Heart left ventricle (tissue), 16 donors: ENCODE data around the gene ZNF319. TPM values are rescaled to one million over a fixed set of nuclear protein-coding genes. Genes with fewer than 3 reads are reported as not detected.
A peak's percentile ranks its signal among the peaks of the same experiment; 100 is the strongest.

Experiments
- ATAC-seq, 4 donors: fragments of 200-7000 bp; cut with Tn5 transposase; one replicate each; pipeline ENCODE4 v1.9.1; 2020 to 2022; ENCODE audit warnings: moderate library complexity in 4 of 4, mild to moderate bottlenecking in 3 of 4, moderate number of reproducible peaks in 1 of 4
- DNase-seq, 5 donors: peaks; one replicate each; pipeline ENCODE4 v3.0.0-alpha.2; 2020
- H3K27ac ChIP-seq, 12 donors: fragments of 200-600 bp; sonication (generic) in 4 of 12; one replicate each; pipeline versions ENCODE4 v1.5.0 to v1.8.0; 2016 to 2022; ENCODE audit warnings: mild to moderate bottlenecking in 2 of 12
- H3K27me3 ChIP-seq, 9 donors: fragments of 200-600 bp; sonication (generic) in 2 of 9; one replicate each; pipeline versions ENCODE4 v1.5.1 to v1.8.0; 2016 to 2022; ENCODE audit warnings: mild to moderate bottlenecking in 3 of 9
- H3K36me3 ChIP-seq, 9 donors: fragments of 200-600 bp; sonication (generic) in 2 of 9; one replicate each; pipeline versions ENCODE4 v1.5.0 to v1.8.0; 2018 to 2022; ENCODE audit warnings: mild to moderate bottlenecking in 2 of 9
- H3K4me1 ChIP-seq, 12 donors: fragments of 200-600 bp; sonication (generic) in 4 of 12; one replicate each; pipeline versions ENCODE4 v1.5.0 to v1.8.0; 2016 to 2022; ENCODE audit warnings: mild to moderate bottlenecking in 3 of 12
- H3K4me3 ChIP-seq, 12 donors: fragments of 200-600 bp; sonication (generic) in 4 of 12; one replicate each; pipeline versions ENCODE4 v1.5.0 to v1.8.0; 2017 to 2022; ENCODE audit warnings: mild to moderate bottlenecking in 9 of 12, moderate library complexity in 4 of 12
- H3K9me3 ChIP-seq, 12 donors: fragments of 200-600 bp; sonication (generic) in 4 of 12; one replicate each; pipeline versions ENCODE4 v1.5.0 to v1.8.0; 2016 to 2022; ENCODE audit warnings: mild to moderate bottlenecking in 1 of 12
- CTCF ChIP-seq, 12 donors: fragments of 200-600 bp; sonication (generic) in 4 of 12; IDR thresholded peaks; one replicate each; pipeline versions ENCODE4 v1.5.0 to v1.8.0; 2018 to 2022; ENCODE audit warnings: antibody characterized with exemption in 12 of 12, mild to moderate bottlenecking in 5 of 12
- POLR2A ChIP-seq, 2 donors: fragments of 450-650 bp; IDR thresholded peaks; one replicate each; pipeline ENCODE4 v1.6.1; 2017; ENCODE audit warnings: antibody characterized with exemption in 2 of 2, mild to moderate bottlenecking in 2 of 2, moderate library complexity in 2 of 2
- WGBS, 4 donors: extraction: QIAGEN DNeasy Blood & Tissue Kit in 2 of 4; methylation state at CpG; one replicate each; pipeline versions ENCODE4 v1.1.5 to v1.1.7; 2013 to 2018; 5-methylcytosine and 5-hydroxymethylcytosine counted together
- intact Hi-C, 10 donors: fragments of 100-400 bp; cut with DNase I; formaldehyde crosslinking; loops; one replicate each; pipeline versions ENCODE4 v1.11.1 to v1.14.2; 2022
- long read RNA-seq, 3 donors: library from polyadenylated mRNA; unstranded; transcript quantifications; one replicate each; pipeline ENCODE4 v2.0.0, GENCODE V29; 2020 to 2021
- polyA plus RNA-seq, 2 donors: library from polyadenylated mRNA; stranded (reverse); fragments of 200-250 nt; gene quantifications; one replicate each; pipeline ENCODE4 v1.2.3, GENCODE V29; 2013
- total RNA-seq, 9 donors: library from RNA; depleted of rRNA in 2 of 9; stranded (reverse); fragments of >200 nt in 2 of 9; fragmentation: NEBNext Ultra II Directional in 3 of 9; extraction: Animal tissue kit (Norgen Biotek cat#: 25700) in 3 of 9; gene quantifications; one replicate each; pipeline versions ENCODE4 v1.1.0 to v1.2.4, GENCODE V29; 2016 to 2023
- donor health status: ischemic (EF 13 %, LVEDD 7.1; RV severe dilation, severe dysfunction).
- donor health status: healthy with polysubstance abuse.
- donor health status: DM: no; HTN: yes; CAD: no.
- donor health status: DM: no; HTN: no; CAD: no.
- donor health status: ischemic (EF 25% LVEDD 6.9; RV normal size, moderate dysfunction).
- donor health status: ischemic (EF 25% LVEDD 5.7; RV mildly dilated, moderate dysfunction).
- donor health status: healthy.
- donor health status: DM: yes; HTN: yes; CAD: no.
- donor health status: ischemic (EF 35%, LVEDD 5.7; RV mildly dilated, moderate dysfunction).
- donor health status: nonischemic (EF 11% LVEDD 7.7; RV severe dilation, severe dysfunction).
- donor health status: DM: yes; HTN: yes; CAD: no.
- donor health status: PGD.
- donor health status: ischemic (EF 29% LVEDD 5.4; RV normal size, mild dysfunction).
- donor health status: nonischemic (EF 23%, LVEDD 6.1; RV moderate dilation, normal function).

The ZNF319 gene
- total RNA-seq, result 10 to 100 TPM in 1 of 9 donors, 1 to 10 TPM in 8; 6.8 to 10.5 (median 8.6) TPM
- 1 to 10 TPM; 5.6 to 5.8 TPM for polyA plus RNA-seq
- long read RNA-seq, donor 1, full-length matches to known transcripts, result 1 of 5 reads
- long read RNA-seq, donor 1, partial matches to known transcripts, result 0 of 5 reads
- long read RNA-seq, donor 1, other reads (novel, unspliced or antisense), result 4 of 5 reads
- long read RNA-seq, donor 2, partial matches to known transcripts, result 0 of 39 reads
- long read RNA-seq, donor 2, other reads (novel, unspliced or antisense), result 36 of 39 reads
- long read RNA-seq, donor 3, full-length matches to known transcripts, result 2 of 12 reads
- long read RNA-seq, donor 3, partial matches to known transcripts, result 0 of 12 reads
- long read RNA-seq, donor 3, other reads (novel, unspliced or antisense), result 10 of 12 reads

DNA sequence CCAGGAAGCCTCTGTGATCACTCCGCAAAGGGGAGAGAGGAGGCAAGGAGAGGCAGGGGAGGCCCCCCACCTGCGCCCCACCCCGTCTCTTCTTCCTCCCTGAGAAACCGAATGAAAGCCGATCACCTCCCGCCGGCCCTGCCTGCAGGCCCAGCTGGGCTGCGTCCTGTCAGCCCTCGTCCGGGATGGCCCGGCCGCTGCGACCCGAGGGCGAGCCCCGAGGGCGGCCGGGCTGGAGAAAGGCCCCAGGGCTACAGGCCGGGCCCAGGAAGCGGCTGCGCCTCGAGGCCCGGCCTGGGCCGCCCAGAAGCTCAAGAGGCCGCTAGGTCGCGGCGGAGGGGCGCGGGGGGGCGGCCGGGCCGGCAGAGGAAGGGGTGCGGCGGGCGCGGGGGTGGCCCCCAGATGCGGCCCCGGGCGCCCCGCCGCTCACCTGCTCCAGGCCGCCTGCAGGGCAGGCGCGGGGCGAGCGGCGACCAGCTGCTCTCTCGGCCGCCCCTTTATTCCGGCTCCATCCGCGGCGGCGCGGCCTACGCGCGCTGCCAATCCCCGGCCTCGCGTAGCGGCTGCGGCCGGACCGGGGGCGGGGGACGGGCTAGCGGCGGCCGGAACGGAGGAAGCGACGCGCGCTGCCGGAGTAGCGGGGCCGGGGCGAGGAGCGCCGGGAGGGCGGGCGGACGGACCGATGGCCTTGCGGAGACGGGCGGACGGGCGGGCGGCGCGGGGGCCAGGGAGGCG lies at the start of gene ZNF319:
ZNF319 (minus strand) TSS at position 702 of the 735 bp plus-strand sequence. CDS start 2,407 bp downstream, outside the sequence.
- ATAC-seq (peak in 2 of 4 donors; percentile 1 to 2), DNase-seq (peak in 1 of 5 donors; percentile 46)
- H3K36me3 ChIP-seq, result peaks cover 0 to 58% (median 34%) of the 10 kb centered on the region in 9 donors
- H3K4me3 ChIP-seq, result peak within 1 kb of the TSS; percentile 27 to 89 (median 76)
- H3K27ac ChIP-seq, result peak within 1 kb of the TSS; percentile 66 to 99 (median 92)
- no peaks in the 10 kb centered on the region for H3K27me3 ChIP-seq
- H3K9me3 ChIP-seq, result no peaks in the 10 kb centered on the region
- WGBS, 4 donors, result 0 to 3% (median 1%) methylated on average over 7 to 95 of the region's 95 CpGs
- H3K4me1 ChIP-seq, result peaks cover 0 to 53% (median 32%) of the 10 kb centered on the region in 12 donors
- intact Hi-C loops, result loop anchor here (2.0 to 10.0 kb wide), 10 partner anchors 99 to 425 kb away; partner anchors contain the start of genes KATNB1 (in 2 of the 10) and KIFC3 (in 2 of the 10)
- TF ChIP-seq POLR2A (IDR thresholded peaks at IDR 0.05) (peak in 1 of 2 donors; percentile 36), CTCF (IDR thresholded peaks at IDR 0.05) (no peak)

DNA sequence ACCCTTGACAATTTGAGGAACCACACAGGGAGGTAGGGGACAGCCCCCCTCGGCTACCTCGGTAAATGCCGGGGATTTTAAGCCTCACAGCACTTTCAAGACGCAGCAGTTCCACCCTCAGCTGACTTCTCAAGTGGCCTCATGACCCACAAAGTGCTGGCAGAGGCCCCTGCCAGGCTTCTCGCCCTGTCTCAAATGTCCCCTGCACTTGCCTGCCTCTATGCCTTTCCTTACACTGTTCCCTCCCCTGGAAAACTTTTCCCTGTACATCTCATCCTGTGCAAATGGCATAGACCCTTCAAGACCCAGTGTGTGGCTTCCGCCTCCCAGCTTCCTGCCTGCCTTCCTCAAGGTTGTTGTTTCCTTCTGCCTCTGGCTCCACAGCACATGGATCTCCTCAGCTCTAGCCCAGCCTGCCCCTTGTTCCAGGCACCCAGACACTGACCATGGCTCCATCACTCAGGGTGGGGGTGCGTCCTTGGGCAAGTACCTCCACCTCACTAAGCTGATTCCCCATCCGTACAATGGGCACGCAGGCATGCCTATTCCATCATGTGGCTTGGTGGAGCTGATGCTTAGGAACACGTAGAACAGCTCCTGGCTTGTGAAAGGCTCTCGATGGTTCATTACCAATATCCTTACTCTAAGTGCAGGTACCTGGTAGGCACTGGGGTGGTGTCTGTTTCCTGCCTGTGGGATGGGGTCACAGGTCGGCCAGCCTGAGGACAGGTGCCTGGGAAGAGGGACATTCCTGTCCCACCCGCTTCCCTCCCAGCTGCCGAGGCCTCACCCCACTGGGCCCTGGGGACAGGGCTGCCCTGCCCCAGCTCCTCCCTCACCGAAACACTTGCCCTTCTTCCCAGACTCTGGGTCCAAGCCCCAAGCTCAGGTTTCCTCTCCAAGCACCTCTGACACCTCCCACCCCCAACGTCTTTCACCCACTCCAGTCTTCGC lies 49.0 kb upstream of the ZNF319 start:
- Histone ChIP-seq H3K4me3 (no peak overlapping the region), H3K27ac (peak overlapping the region in 8 of 12 donors; percentile 57 to 86 (median 70)), H3K36me3 (peaks cover 0 to 9% (median 7%) of the 10 kb centered on the region in 9 donors), H3K27me3 (no peaks in the 10 kb centered on the region), H3K4me1 (peaks cover 4 to 55% (median 34%) of the 10 kb centered on the region in 12 donors), H3K9me3 (no peaks in the 10 kb centered on the region)
- intact Hi-C loops, result loop anchor here in 1 of 10 donors (5.0 kb wide), 1 partner anchor 33 kb away; no protein-coding TSS in a partner anchor
- TF ChIP-seq CTCF (IDR thresholded peaks at IDR 0.05) (no peak), POLR2A (IDR thresholded peaks at IDR 0.05) (no peak)
- 61 to 69% (median 67%) methylated on average over 17 of the region's 17 CpGs for WGBS, 4 donors
- peak in 1 of 5 donors; percentile 58 for DNase-seq
- ATAC-seq, result peak in 2 of 4 donors; percentile 4

DNA sequence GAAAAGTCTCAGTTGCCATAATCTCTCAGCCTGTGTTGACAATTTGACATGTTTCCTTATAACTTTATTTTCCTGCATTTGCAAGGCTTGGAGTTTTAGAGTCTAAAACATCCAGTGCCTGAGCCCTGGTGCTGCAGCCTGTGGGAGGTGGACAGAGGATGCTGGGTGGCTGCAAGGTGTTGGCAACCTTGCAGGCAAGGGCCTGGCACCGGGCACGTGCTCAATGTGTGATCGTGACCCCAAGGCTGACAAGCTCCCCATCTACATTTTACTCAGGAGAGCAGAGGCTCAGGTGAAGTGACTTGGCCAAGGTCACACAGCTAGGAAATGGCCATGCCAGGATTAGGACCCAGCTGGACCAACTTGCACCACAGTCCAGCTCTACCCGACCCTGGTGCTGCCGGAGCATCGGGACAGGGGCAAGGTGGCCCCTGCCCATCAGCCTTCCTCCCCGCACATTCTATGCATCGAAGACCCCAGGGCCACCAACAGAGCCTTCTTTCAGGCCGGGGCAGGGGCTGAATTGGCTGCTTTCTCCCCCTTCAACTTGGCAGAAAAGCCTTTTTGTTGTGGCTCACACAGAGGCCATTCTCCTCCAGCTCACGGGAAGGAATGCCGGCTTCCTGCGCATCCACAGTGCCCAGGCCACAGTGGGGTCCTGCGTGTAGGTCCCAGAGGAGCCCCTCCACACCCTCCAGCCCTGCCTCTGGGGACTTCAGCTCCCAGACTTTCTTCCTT lies 48.2 kb upstream of the ZNF319 start:
- peak in 1 of 5 donors; percentile 46 for DNase-seq
- Histone ChIP-seq H3K27me3 (no peaks in the 10 kb centered on the region), H3K36me3 (peaks cover 0 to 17% (median 14%) of the 10 kb centered on the region in 9 donors), H3K4me1 (peaks cover 4 to 55% (median 34%) of the 10 kb centered on the region in 12 donors), H3K9me3 (no peaks in the 10 kb centered on the region), H3K27ac (peak overlapping the region in 11 of 12 donors; percentile 58 to 86 (median 71)), H3K4me3 (no peak overlapping the region)
- ATAC-seq, result no peak
- 69 to 75% (median 74%) methylated on average over 12 to 13 of the region's 13 CpGs for WGBS, 4 donors
- intact Hi-C loops, result loop anchor here in 1 of 10 donors (5.0 kb wide), 1 partner anchor 34 kb away; no protein-coding TSS in a partner anchor
- TF ChIP-seq POLR2A (IDR thresholded peaks at IDR 0.05), result no peak
